NB4 (cell line): ENCODE data around the gene PREPL.

Experiments
- DNase-seq: peaks from one replicate; pipeline ENCODE4 v3.0.0; 2010; ENCODE audit warnings: low read depth
- H3K4me3 ChIP-seq: one replicate; pipeline ENCODE4 v1.5.1; 2011; ENCODE audit warnings: mild to moderate bottlenecking, low read depth, low read length, moderate library complexity
- CTCF ChIP-seq: IDR thresholded peaks from one replicate; pipeline ENCODE4 v1.5.1; 2012; ENCODE audit warnings: low read depth, low read length
- MAX ChIP-seq: IDR thresholded peaks from 2 replicates; pipeline ENCODE4 v1.6.1; 2011; ENCODE audit warnings: low read depth, low read length
- MYC ChIP-seq: IDR thresholded peaks from 2 replicates; pipeline ENCODE4 v1.6.1; 2011; ENCODE audit warnings: low read depth, low read length
- POLR2A ChIP-seq: IDR thresholded peaks from 2 replicates; pipeline ENCODE4 v1.6.1; 2011; ENCODE audit warnings: mild to moderate bottlenecking; ENCODE audit not compliant: insufficient read length; ENCODE audit errors: extremely low read depth

Gene PREPL

GRCh38 chr2:44361330-44362206 is at the start of gene PREPL, which contains the start of gene CAMKMT:
PREPL (minus strand) TSS chr2:44361494; CDS start chr2:44346342, 15,152 bp downstream.
CAMKMT (plus strand) TSS chr2:44361947.
- TF ChIP-seq MAX (peak; percentile 92), MYC (peak; percentile 98), CTCF (no peak), POLR2A (peak; percentile 89)
- peak within 1 kb of the TSS; percentile 93 for H3K4me3 ChIP-seq
- DNase-seq, result peak; percentile 99

- no peak for DNase-seq
- TF ChIP-seq POLR2A (no peak), MAX (no peak), MYC (no peak), CTCF (no peak)
- H3K4me3 ChIP-seq, result no peak overlapping the region
These were observed 37.1 kb upstream of the PREPL start for GRCh38 chr2:44398243-44398897.

- TF ChIP-seq MAX (no peak), CTCF (no peak), MYC (no peak), POLR2A (no peak)
- H3K4me3 ChIP-seq, result no peak overlapping the region
- no peak for DNase-seq
These were observed 36.3 kb upstream of the PREPL start for GRCh38 chr2:44397447-44398175.

GRCh38 chr2:44392338-44392943 is 31.1 kb upstream of the PREPL start:
- peak; percentile 55 for DNase-seq
- H3K4me3 ChIP-seq, result no peak overlapping the region
- TF ChIP-seq CTCF (peak; percentile 48), POLR2A (no peak), MYC (no peak), MAX (no peak)

GRCh38 chr2:44389895-44390294 is 28.6 kb upstream of the PREPL start:
- DNase-seq, result no peak
- no peak for TF ChIP-seq MYC
- no peak for TF ChIP-seq POLR2A
- TF ChIP-seq CTCF, result no peak
- no peak for TF ChIP-seq MAX

More at GRCh38 chr2:44389895-44390294, 28.6 kb upstream of the PREPL start:
- no peak overlapping the region for H3K4me3 ChIP-seq
